Measurements from ENCODE around the gene KRTDAP. TPM values are rescaled to one million over a fixed set of nuclear protein-coding genes. Genes with fewer than 3 reads are reported as not detected.
A peak's percentile ranks its signal among the peaks of the same experiment; 100 is the strongest.

The KRTDAP gene
- total RNA-seq, 1 experiment from 2014 or later = 1.7 TPM

- TF ChIP-seq PREB (CRISPR knock-in tag; IDR thresholded peaks at IDR 0.05; ENCODE audit: borderline replicate concordance) (no peak), ZNF317 (CRISPR knock-in tag; IDR thresholded peaks at IDR 0.05; ENCODE audit: borderline replicate concordance, low read depth) (no peak), IRF2 (CRISPR knock-in tag; IDR thresholded peaks at IDR 0.05; ENCODE audit: borderline replicate concordance, low read depth) (no peak), ELF4 (CRISPR knock-in tag; IDR thresholded peaks at IDR 0.05; ENCODE audit: low read depth) (no peak), JUN (CRISPR knock-in tag; IDR thresholded peaks at IDR 0.05) (no peak), ZNF423 (CRISPR knock-in tag; IDR thresholded peaks at IDR 0.05) (peak; percentile 69; the same call in 1 of the 2 replicates), NFYB (CRISPR knock-in tag; conservative IDR thresholded peaks at IDR 0.05; ENCODE audit: low read depth) (no peak), ATF6 (CRISPR knock-in tag; IDR thresholded peaks at IDR 0.05) (no peak), SMAD3 (CRISPR knock-in tag; IDR thresholded peaks at IDR 0.05; ENCODE audit: borderline replicate concordance) (no peak), ARID4B (CRISPR knock-in tag; IDR thresholded peaks at IDR 0.05; ENCODE audit: borderline replicate concordance) (peak; percentile 72; the same call in 1 of the 2 replicates), TCF7 (CRISPR knock-in tag; IDR thresholded peaks at IDR 0.05; ENCODE audit: low read depth) (no peak), ZNF396 (CRISPR knock-in tag; IDR thresholded peaks at IDR 0.05; ENCODE audit: borderline replicate concordance) (no peak), ZNF263 (CRISPR knock-in tag; IDR thresholded peaks at IDR 0.05; ENCODE audit: low read depth) (no peak), GTF2I (CRISPR knock-in tag; conservative IDR thresholded peaks at IDR 0.05) (no peak), JAZF1 (CRISPR knock-in tag; IDR thresholded peaks at IDR 0.05) (no peak), KAT7 (CRISPR knock-in tag; IDR thresholded peaks at IDR 0.05; ENCODE audit: borderline replicate concordance) (no peak), FOXJ3 (CRISPR knock-in tag; IDR thresholded peaks at IDR 0.05; ENCODE audit: borderline replicate concordance) (no peak)
- TF ChIP-seq, protein P1, sequence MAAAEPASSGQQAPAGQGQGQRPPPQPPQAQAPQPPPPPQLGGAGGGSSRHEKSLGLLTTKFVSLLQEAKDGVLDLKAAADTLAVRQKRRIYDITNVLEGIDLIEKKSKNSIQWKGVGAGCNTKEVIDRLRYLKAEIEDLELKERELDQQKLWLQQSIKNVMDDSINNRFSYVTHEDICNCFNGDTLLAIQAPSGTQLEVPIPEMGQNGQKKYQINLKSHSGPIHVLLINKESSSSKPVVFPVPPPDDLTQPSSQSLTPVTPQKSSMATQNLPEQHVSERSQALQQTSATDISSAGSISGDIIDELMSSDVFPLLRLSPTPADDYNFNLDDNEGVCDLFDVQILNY (CRISPR knock-in tag; IDR thresholded peaks at IDR 0.05) = no peak; the same call in 1 of the 2 replicates
- TF ChIP-seq, protein P2, sequence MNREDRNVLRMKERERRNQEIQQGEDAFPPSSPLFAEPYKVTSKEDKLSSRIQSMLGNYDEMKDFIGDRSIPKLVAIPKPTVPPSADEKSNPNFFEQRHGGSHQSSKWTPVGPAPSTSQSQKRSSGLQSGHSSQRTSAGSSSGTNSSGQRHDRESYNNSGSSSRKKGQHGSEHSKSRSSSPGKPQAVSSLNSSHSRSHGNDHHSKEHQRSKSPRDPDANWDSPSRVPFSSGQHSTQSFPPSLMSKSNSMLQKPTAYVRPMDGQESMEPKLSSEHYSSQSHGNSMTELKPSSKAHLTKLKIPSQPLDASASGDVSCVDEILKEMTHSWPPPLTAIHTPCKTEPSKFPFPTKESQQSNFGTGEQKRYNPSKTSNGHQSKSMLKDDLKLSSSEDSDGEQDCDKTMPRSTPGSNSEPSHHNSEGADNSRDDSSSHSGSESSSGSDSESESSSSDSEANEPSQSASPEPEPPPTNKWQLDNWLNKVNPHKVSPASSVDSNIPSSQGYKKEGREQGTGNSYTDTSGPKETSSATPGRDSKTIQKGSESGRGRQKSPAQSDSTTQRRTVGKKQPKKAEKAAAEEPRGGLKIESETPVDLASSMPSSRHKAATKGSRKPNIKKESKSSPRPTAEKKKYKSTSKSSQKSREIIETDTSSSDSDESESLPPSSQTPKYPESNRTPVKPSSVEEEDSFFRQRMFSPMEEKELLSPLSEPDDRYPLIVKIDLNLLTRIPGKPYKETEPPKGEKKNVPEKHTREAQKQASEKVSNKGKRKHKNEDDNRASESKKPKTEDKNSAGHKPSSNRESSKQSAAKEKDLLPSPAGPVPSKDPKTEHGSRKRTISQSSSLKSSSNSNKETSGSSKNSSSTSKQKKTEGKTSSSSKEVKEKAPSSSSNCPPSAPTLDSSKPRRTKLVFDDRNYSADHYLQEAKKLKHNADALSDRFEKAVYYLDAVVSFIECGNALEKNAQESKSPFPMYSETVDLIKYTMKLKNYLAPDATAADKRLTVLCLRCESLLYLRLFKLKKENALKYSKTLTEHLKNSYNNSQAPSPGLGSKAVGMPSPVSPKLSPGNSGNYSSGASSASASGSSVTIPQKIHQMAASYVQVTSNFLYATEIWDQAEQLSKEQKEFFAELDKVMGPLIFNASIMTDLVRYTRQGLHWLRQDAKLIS (CRISPR knock-in tag; IDR thresholded peaks at IDR 0.05; ENCODE audit: borderline replicate concordance) = peak; percentile 27; the same call in 1 of the 2 replicates
- TF ChIP-seq, protein P3, sequence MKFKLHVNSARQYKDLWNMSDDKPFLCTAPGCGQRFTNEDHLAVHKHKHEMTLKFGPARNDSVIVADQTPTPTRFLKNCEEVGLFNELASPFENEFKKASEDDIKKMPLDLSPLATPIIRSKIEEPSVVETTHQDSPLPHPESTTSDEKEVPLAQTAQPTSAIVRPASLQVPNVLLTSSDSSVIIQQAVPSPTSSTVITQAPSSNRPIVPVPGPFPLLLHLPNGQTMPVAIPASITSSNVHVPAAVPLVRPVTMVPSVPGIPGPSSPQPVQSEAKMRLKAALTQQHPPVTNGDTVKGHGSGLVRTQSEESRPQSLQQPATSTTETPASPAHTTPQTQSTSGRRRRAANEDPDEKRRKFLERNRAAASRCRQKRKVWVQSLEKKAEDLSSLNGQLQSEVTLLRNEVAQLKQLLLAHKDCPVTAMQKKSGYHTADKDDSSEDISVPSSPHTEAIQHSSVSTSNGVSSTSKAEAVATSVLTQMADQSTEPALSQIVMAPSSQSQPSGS (CRISPR knock-in tag; IDR thresholded peaks at IDR 0.05; ENCODE audit: borderline replicate concordance, low read depth) = no peak
- TF ChIP-seq, protein P4, sequence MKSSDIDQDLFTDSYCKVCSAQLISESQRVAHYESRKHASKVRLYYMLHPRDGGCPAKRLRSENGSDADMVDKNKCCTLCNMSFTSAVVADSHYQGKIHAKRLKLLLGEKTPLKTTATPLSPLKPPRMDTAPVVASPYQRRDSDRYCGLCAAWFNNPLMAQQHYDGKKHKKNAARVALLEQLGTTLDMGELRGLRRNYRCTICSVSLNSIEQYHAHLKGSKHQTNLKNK (CRISPR knock-in tag; IDR thresholded peaks at IDR 0.05) = no peak
Observed at GRCh38 chr19:35509861-35510625, 19.8 kb upstream of the KRTDAP start (continued).
